ENCODE measurements around the gene RMND5B.

DNA sequence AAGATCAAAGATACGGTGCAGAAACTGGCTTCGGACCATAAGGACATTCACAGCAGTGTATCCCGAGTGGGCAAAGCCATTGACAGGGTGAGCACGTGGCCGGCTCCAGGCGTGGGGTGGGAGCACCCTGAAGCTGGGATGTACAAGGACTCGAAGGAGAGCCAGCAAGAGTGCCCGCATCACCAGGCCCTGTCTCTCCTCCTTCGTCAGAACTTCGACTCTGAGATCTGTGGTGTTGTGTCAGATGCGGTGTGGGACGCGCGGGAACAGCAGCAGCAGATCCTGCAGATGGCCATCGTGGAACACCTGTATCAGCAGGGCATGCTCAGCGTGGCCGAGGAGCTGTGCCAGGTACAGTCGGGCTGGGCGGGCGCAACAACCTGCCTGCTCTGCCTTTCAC is 11.8 kb downstream of the RMND5B start:
- TF ChIP-seq, protein P1, sequence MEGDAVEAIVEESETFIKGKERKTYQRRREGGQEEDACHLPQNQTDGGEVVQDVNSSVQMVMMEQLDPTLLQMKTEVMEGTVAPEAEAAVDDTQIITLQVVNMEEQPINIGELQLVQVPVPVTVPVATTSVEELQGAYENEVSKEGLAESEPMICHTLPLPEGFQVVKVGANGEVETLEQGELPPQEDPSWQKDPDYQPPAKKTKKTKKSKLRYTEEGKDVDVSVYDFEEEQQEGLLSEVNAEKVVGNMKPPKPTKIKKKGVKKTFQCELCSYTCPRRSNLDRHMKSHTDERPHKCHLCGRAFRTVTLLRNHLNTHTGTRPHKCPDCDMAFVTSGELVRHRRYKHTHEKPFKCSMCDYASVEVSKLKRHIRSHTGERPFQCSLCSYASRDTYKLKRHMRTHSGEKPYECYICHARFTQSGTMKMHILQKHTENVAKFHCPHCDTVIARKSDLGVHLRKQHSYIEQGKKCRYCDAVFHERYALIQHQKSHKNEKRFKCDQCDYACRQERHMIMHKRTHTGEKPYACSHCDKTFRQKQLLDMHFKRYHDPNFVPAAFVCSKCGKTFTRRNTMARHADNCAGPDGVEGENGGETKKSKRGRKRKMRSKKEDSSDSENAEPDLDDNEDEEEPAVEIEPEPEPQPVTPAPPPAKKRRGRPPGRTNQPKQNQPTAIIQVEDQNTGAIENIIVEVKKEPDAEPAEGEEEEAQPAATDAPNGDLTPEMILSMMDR (IDR thresholded peaks at IDR 0.05) = no peak
- TF ChIP-seq POLR2A (IDR thresholded peaks at IDR 0.05) (no peak), EP300 (IDR thresholded peaks at IDR 0.05; ENCODE audit: low read depth) (no peak), POLR2AphosphoS5 (IDR thresholded peaks at IDR 0.05) (no peak)
